Astrocyte (in vitro differentiated cells and primary cell): ENCODE results near the gene ERAL1. TPM values are rescaled to one million over a fixed set of nuclear protein-coding genes. Genes with fewer than 3 reads are reported as not detected.

Source experiments
- DNase-seq: peaks from one replicate; pipeline ENCODE4 v3.0.0-alpha.2; 2010; ENCODE audit warnings: low read depth
- FAIRE-seq: peaks from 2 replicates; lab custom pipeline; 2011; peaks lifted over from hg19 to GRCh38; lab: Jason Lieb, UNC
- H2AFZ ChIP-seq: 2 replicates; pipeline ENCODE4 v1.6.0; 2012; ENCODE audit warnings: low read depth, low read length, inconsistent platforms
- H3K27ac ChIP-seq: 2 replicates; pipeline ENCODE4 v1.5.1; 2011; ENCODE audit warnings: low read depth, low read length, inconsistent platforms
- H3K27me3 ChIP-seq: 2 replicates; pipeline ENCODE4 v1.6.0; 2011; ENCODE audit warnings: low read length, inconsistent platforms; ENCODE audit not compliant: insufficient read depth
- H3K36me3 ChIP-seq: 2 replicates; pipeline ENCODE4 v1.5.1; 2011; ENCODE audit warnings: low read length, inconsistent platforms; ENCODE audit not compliant: insufficient read depth
- H3K4me1 ChIP-seq: 2 replicates; pipeline ENCODE4 v1.5.1; 2011; ENCODE audit warnings: low read length, inconsistent platforms; ENCODE audit not compliant: insufficient read depth
- H3K4me2 ChIP-seq: 2 replicates; pipeline ENCODE4 v1.6.0; 2012; ENCODE audit warnings: low read length, inconsistent platforms
- H3K4me3 ChIP-seq: 2 replicates; pipeline ENCODE4 v1.5.1; 2011; ENCODE audit warnings: low read depth, mild to moderate bottlenecking, low read length, inconsistent platforms; ENCODE audit not compliant: insufficient read depth
- H3K79me2 ChIP-seq: 2 replicates; pipeline ENCODE4 v1.6.0; 2012; ENCODE audit warnings: mild to moderate bottlenecking, low read length, inconsistent platforms; ENCODE audit not compliant: insufficient read depth
- H3K9ac ChIP-seq: 2 replicates; pipeline ENCODE4 v1.6.0; 2012; ENCODE audit warnings: mild to moderate bottlenecking, low read length, inconsistent platforms
- H3K9me3 ChIP-seq: 2 replicates; pipeline ENCODE4 v1.5.1; 2012; ENCODE audit warnings: low read depth, mild to moderate bottlenecking, low read length, inconsistent platforms; ENCODE audit not compliant: insufficient read depth
- H4K20me1 ChIP-seq: 2 replicates; pipeline ENCODE4 v1.6.0; 2012; ENCODE audit warnings: low read length, inconsistent platforms; ENCODE audit not compliant: insufficient read depth
- H3K27ac Mint-ChIP-seq: one replicate; pipeline ENCODE4 v1.8.0; 2021; ENCODE audit warnings: mild to moderate bottlenecking, mixed read lengths; ENCODE audit not compliant: unreplicated experiment
- H3K27me3 Mint-ChIP-seq: one replicate; pipeline ENCODE4 v1.8.0; 2021; ENCODE audit warnings: low read depth, mixed read lengths; ENCODE audit not compliant: unreplicated experiment
- H3K36me3 Mint-ChIP-seq: one replicate; pipeline ENCODE4 v1.8.0; 2021; ENCODE audit warnings: low read depth, mixed read lengths; ENCODE audit not compliant: unreplicated experiment
- H3K4me1 Mint-ChIP-seq: one replicate; pipeline ENCODE4 v1.8.0; 2021; ENCODE audit warnings: low read depth, mixed read lengths; ENCODE audit not compliant: unreplicated experiment
- H3K4me3 Mint-ChIP-seq: one replicate; pipeline ENCODE4 v1.8.0; 2021; ENCODE audit warnings: mild to moderate bottlenecking, moderate library complexity, mixed read lengths; ENCODE audit not compliant: unreplicated experiment
- H3K9me3 Mint-ChIP-seq: one replicate; pipeline ENCODE4 v1.8.0; 2021; ENCODE audit warnings: mild to moderate bottlenecking, mixed read lengths; ENCODE audit not compliant: unreplicated experiment
- CTCF ChIP-seq: IDR thresholded peaks from 2 replicates; pipeline ENCODE4 v1.5.1; 2011; ENCODE audit warnings: low read depth, mild to moderate bottlenecking, inconsistent platforms, low read length, moderate library complexity; ENCODE audit not compliant: insufficient read depth
- EZH2 ChIP-seq: IDR thresholded peaks from 2 replicates; pipeline ENCODE4 v1.6.1; 2012; ENCODE audit warnings: mild to moderate bottlenecking, low read length, inconsistent platforms; ENCODE audit not compliant: insufficient read depth
- total RNA-seq: library from RNA; stranded (reverse); gene quantifications from 2 replicates; pipeline ENCODE4 v1.2.1, GENCODE V29; 2021

ERAL1 gene
- total RNA-seq, 1 donor from 2014 or later = 38.4 TPM

GRCh38 chr17:28857905-28858800 is 3.3 kb downstream of the ERAL1 start:
- H4K20me1 ChIP-seq = no peaks in the 10 kb centered on the region
- no peak overlapping the region for H3K9ac ChIP-seq
- H3K27me3 ChIP-seq = no peaks in the 10 kb centered on the region
- peaks cover 5% of the 10 kb centered on the region for H3K4me1 ChIP-seq
- no peak overlapping the region for H3K4me3 ChIP-seq
- TF ChIP-seq EZH2 (no peak), CTCF (no peak)
- H3K4me2 ChIP-seq = no peak overlapping the region
- Mint-ChIP-seq H3K9me3 (no peaks in the 10 kb centered on the region), H3K4me3 (no peak overlapping the region), H3K36me3 (peaks cover 25% of the 10 kb centered on the region), H3K27ac (no peak overlapping the region), H3K4me1 (no peaks in the 10 kb centered on the region), H3K27me3 (no peaks in the 10 kb centered on the region)
- no peak for FAIRE-seq
- no peak overlapping the region for H3K27ac ChIP-seq
- no peak overlapping the region for H2AFZ ChIP-seq
- peaks cover 14% of the 10 kb centered on the region for H3K36me3 ChIP-seq
- peaks cover 17% of the 10 kb centered on the region for H3K79me2 ChIP-seq
- H3K9me3 ChIP-seq = no peaks in the 10 kb centered on the region
- no peak for DNase-seq

GRCh38 chr17:28858801-28859355 is 4.1 kb downstream of the ERAL1 start:
- H3K4me3 ChIP-seq = no peak overlapping the region
- Mint-ChIP-seq H3K9me3 (no peaks in the 10 kb centered on the region), H3K27me3 (no peaks in the 10 kb centered on the region), H3K36me3 (peaks cover 25% of the 10 kb centered on the region), H3K4me3 (no peak overlapping the region), H3K4me1 (no peaks in the 10 kb centered on the region), H3K27ac (no peak overlapping the region)
- DNase-seq (no peak), FAIRE-seq (no peak)
- H3K4me1 ChIP-seq = peaks cover 5% of the 10 kb centered on the region
- H3K4me2 ChIP-seq = no peak overlapping the region
- H2AFZ ChIP-seq = no peak overlapping the region
- no peak overlapping the region for H3K9ac ChIP-seq
- no peaks in the 10 kb centered on the region for H3K9me3 ChIP-seq
- H3K27ac ChIP-seq = no peak overlapping the region
- peaks cover 17% of the 10 kb centered on the region for H3K79me2 ChIP-seq
- H3K36me3 ChIP-seq = peaks cover 14% of the 10 kb centered on the region
- TF ChIP-seq CTCF (no peak), EZH2 (no peak)
- no peaks in the 10 kb centered on the region for H4K20me1 ChIP-seq
- no peaks in the 10 kb centered on the region for H3K27me3 ChIP-seq

- Histone ChIP-seq H3K9ac (no peak overlapping the region), H3K9me3 (no peaks in the 10 kb centered on the region), H3K4me1 (peaks cover 4% of the 10 kb centered on the region), H3K27me3 (no peaks in the 10 kb centered on the region), H3K27ac (no peak overlapping the region), H3K4me3 (no peak overlapping the region), H3K79me2 (peaks cover 11% of the 10 kb centered on the region), H4K20me1 (no peaks in the 10 kb centered on the region), H2AFZ (no peak overlapping the region), H3K36me3 (peaks cover 14% of the 10 kb centered on the region), H3K4me2 (no peak overlapping the region)
- H3K27ac Mint-ChIP-seq = no peak overlapping the region
- no peak overlapping the region for H3K4me3 Mint-ChIP-seq
- no peaks in the 10 kb centered on the region for H3K27me3 Mint-ChIP-seq
- TF ChIP-seq CTCF = no peak
- TF ChIP-seq EZH2 = no peak
- FAIRE-seq = no peak
- H3K4me1 Mint-ChIP-seq = no peaks in the 10 kb centered on the region
- no peaks in the 10 kb centered on the region for H3K9me3 Mint-ChIP-seq
- no peak for DNase-seq
- peaks cover 28% of the 10 kb centered on the region for H3K36me3 Mint-ChIP-seq
Measured at GRCh38 chr17:28860363-28860808, 5.6 kb downstream of the ERAL1 start.
